ENCODE results near the gene MPRIP.

DNA sequence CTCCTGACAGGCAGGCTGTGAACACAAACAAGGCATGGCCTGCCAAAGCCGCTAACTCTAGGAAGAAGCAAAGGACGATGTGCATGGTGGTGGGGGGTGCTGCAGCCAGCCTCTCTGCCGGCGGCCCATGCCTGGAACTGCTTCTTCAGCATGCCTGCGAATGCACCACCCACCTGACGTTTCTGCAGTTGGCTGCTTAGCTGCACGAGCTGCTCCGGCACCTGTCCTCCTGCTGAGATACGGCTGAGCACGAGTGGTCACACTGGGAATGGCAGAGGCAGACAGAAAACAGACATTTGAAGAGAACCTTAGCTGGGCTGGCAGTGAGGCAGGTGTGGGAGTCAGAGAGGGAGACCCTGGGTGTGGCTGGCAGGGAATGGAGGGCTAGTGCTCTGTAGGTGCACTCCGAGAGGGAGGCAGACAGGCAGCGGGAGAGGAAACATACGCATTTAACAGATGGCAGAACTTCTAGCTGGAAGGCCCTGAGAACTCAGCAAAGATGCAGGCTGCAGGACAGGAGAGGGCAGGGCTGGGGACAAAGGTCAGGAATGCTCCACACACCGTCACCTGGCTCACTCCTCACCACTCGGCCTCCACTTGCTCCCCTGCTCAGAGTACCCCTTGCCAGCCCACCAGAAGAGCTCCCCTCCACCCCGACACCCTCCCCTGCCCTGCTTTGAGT lies 189.5 kb downstream of the MPRIP start:
- TF ChIP-seq, protein P1, sequence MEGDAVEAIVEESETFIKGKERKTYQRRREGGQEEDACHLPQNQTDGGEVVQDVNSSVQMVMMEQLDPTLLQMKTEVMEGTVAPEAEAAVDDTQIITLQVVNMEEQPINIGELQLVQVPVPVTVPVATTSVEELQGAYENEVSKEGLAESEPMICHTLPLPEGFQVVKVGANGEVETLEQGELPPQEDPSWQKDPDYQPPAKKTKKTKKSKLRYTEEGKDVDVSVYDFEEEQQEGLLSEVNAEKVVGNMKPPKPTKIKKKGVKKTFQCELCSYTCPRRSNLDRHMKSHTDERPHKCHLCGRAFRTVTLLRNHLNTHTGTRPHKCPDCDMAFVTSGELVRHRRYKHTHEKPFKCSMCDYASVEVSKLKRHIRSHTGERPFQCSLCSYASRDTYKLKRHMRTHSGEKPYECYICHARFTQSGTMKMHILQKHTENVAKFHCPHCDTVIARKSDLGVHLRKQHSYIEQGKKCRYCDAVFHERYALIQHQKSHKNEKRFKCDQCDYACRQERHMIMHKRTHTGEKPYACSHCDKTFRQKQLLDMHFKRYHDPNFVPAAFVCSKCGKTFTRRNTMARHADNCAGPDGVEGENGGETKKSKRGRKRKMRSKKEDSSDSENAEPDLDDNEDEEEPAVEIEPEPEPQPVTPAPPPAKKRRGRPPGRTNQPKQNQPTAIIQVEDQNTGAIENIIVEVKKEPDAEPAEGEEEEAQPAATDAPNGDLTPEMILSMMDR (conservative IDR thresholded peaks at IDR 0.05; ENCODE audit: low read depth, low read length) = no peak
- TF ChIP-seq EZH2phosphoT487 (IDR thresholded peaks at IDR 0.05; ENCODE audit: borderline replicate concordance, low read length) = no peak
- TF ChIP-seq EZH2 (IDR thresholded peaks at IDR 0.05; ENCODE audit: low read length, unreplicated experiment) = no peak
